ENCODE measurements around the gene DDX47. TPM values are rescaled to one million over a fixed set of nuclear protein-coding genes. Genes with fewer than 3 reads are reported as not detected.
"Not testable (repeated sequence)": the region's sequence is repeated elsewhere in the genome, so short reads cannot be mapped to it uniquely, and the experiment has no call there.

DDX47 gene
- total RNA-seq, 1 experiment from 2014 or later: 192 TPM

GRCh38 chr12:12839873-12840579, 26.9 kb downstream of the DDX47 start:
- no peaks in the 10 kb centered on the region for H3K27me3 ChIP-seq (ENCODE audit: insufficient read depth, low read depth)
- TF ChIP-seq EZH2 (IDR thresholded peaks at IDR 0.05; ENCODE audit: low read depth): no peak
- TF ChIP-seq CTCF (conservative IDR thresholded peaks at IDR 0.05): no peak
- peaks cover 69% of the 10 kb centered on the region for H3F3A ChIP-seq (ENCODE audit: insufficient read depth, low read depth)
- H2AFZ ChIP-seq: no peak overlapping the region
- no peaks in the 10 kb centered on the region for H4K20me1 ChIP-seq (ENCODE audit: insufficient read depth)
- BruUV-seq (replicated peaks): no TSS peak
- peaks cover 33% of the 10 kb centered on the region for H3K79me2 ChIP-seq (ENCODE audit: low read depth)
- no peaks in the 10 kb centered on the region for H3K9me2 ChIP-seq (ENCODE audit: insufficient read depth)
- H3K4me3 ChIP-seq: no peak overlapping the region
- peaks cover 28% of the 10 kb centered on the region for H3K36me3 ChIP-seq (ENCODE audit: low read depth)
- H3K9me3 ChIP-seq (ENCODE audit: insufficient read depth, low read depth): no peaks in the 10 kb centered on the region
- peak overlapping the region; percentile 71 for H3K4me2 ChIP-seq
- intact Hi-C loops (cut with micrococcal nuclease; ENCODE audit: unreplicated experiment): loop anchor here (1.0 kb wide), 3 partner anchors 32 to 51 kb away; partner anchors contain the start of gene GPRC5A
- CTCF ChIA-PET: no interaction called here
- peaks cover 74% of the 10 kb centered on the region for H3K4me1 ChIP-seq (replicated peaks; ENCODE audit: insufficient read depth)
- POLR2A ChIA-PET (ENCODE audit: unreplicated experiment): no interaction called here
- H3K27ac ChIP-seq: peak overlapping the region; percentile 99
- peak; percentile 95 to 97 for DNase-seq

GRCh38 chr12:12840580-12840899, 27.4 kb downstream of the DDX47 start:
- intact Hi-C loops (cut with micrococcal nuclease; ENCODE audit: unreplicated experiment): loop anchor here (1.0 kb wide), 3 partner anchors 32 to 51 kb away; partner anchors contain the start of gene GPRC5A
- Histone ChIP-seq H4K20me1 (ENCODE audit: insufficient read depth) (no peaks in the 10 kb centered on the region), H3K36me3 (ENCODE audit: low read depth) (peaks cover 31% of the 10 kb centered on the region), H3K79me2 (ENCODE audit: low read depth) (peaks cover 33% of the 10 kb centered on the region), H3K9me3 (ENCODE audit: insufficient read depth, low read depth) (no peaks in the 10 kb centered on the region), H3K27ac (peak overlapping the region; percentile 99), H3K27me3 (ENCODE audit: insufficient read depth, low read depth) (no peaks in the 10 kb centered on the region), H3K4me2 (peak overlapping the region; percentile 71), H3K9me2 (ENCODE audit: insufficient read depth) (no peaks in the 10 kb centered on the region), H2AFZ (no peak overlapping the region), H3K4me3 (no peak overlapping the region), H3K4me1 (replicated peaks; ENCODE audit: insufficient read depth) (peaks cover 76% of the 10 kb centered on the region), H3F3A (ENCODE audit: insufficient read depth, low read depth) (peaks cover 71% of the 10 kb centered on the region)
- CTCF ChIA-PET: no interaction called here
- TF ChIP-seq EZH2 (IDR thresholded peaks at IDR 0.05; ENCODE audit: low read depth): no peak
- no peak for TF ChIP-seq CTCF (conservative IDR thresholded peaks at IDR 0.05)
- POLR2A ChIA-PET (ENCODE audit: unreplicated experiment): no interaction called here
- no peak for DNase-seq
- no TSS peak for BruUV-seq (replicated peaks)

GRCh38 chr12:12841428-12841827, 28.3 kb downstream of the DDX47 start:
- H3K79me2 ChIP-seq (ENCODE audit: low read depth): peaks cover 29% of the 10 kb centered on the region
- ChIA-PET POLR2A (ENCODE audit: unreplicated experiment) (interaction anchor here (0.6 kb wide), 1 partner anchor 53 kb away, joined by 5 read pairs; no protein-coding TSS in a partner anchor), CTCF (interaction anchor here (0.7 kb wide), 1 partner anchor 29 kb away, joined by 6 read pairs; no protein-coding TSS in a partner anchor)
- H3K9me3 ChIP-seq (ENCODE audit: insufficient read depth, low read depth); H4K20me1 ChIP-seq (ENCODE audit: insufficient read depth); H3K27me3 ChIP-seq (ENCODE audit: insufficient read depth, low read depth); H3K9me2 ChIP-seq (ENCODE audit: insufficient read depth); H3K4me2 ChIP-seq; H2AFZ ChIP-seq; BruUV-seq (replicated peaks); H3K4me3 ChIP-seq; intact Hi-C loops (cut with micrococcal nuclease; ENCODE audit: unreplicated experiment): not testable (repeated sequence)
- peaks cover 31% of the 10 kb centered on the region for H3K36me3 ChIP-seq (ENCODE audit: low read depth)
- peak overlapping the region; percentile 99 for H3K27ac ChIP-seq
- H3K4me1 ChIP-seq (replicated peaks; ENCODE audit: insufficient read depth): peaks cover 73% of the 10 kb centered on the region
- peak; percentile 64 to 82 for DNase-seq
- peaks cover 69% of the 10 kb centered on the region for H3F3A ChIP-seq (ENCODE audit: insufficient read depth, low read depth)
